T-cell (primary cell): Measurements from ENCODE around the gene GEMIN7. TPM values are rescaled to one million over a fixed set of nuclear protein-coding genes. Genes with fewer than 3 reads are reported as not detected.
A peak's percentile ranks its signal among the peaks of the same experiment; 100 is the strongest.

Experiments
- ATAC-seq, 4 experiments: fragments of 200-7000 bp in 3 of 4; fragments of 150-1000 bp in 1 of 4; cut with Tn5 transposase; replicated peaks in 1 of 4; 1 replicate in 3 of 4; 2 replicates in 1 of 4; pipeline ENCODE4 v1.10.0; 2021; ENCODE audit warnings: moderate library complexity in 3 of 4, mild to moderate bottlenecking in 2 of 4, moderate number of reproducible peaks in 1 of 4
- CTCF ChIA-PET, 2 donors: fragments of 300-600 bp; sonication (Branson Sonifier 250); formaldehyde crosslinking; loops; one replicate each; lab custom pipeline; 2022; ENCODE audit warnings: antibody characterized with exemption in 2 of 2; lab: Charles Lee
- POLR2A ChIA-PET, 2 donors: fragments of 300-600 bp; sonication (Branson Sonifier 250); formaldehyde crosslinking; loops; one replicate each; lab custom pipeline; 2022; ENCODE audit warnings: antibody characterized with exemption in 2 of 2; lab: Charles Lee
- DNase-seq, 35 experiments: peaks; one replicate each; pipeline versions ENCODE4 v3.0.0 to v3.0.0-alpha.2; 2013 to 2023
- H3K27ac ChIP-seq: one replicate; pipeline ENCODE4 v1.5.1; 2013; ENCODE audit warnings: low read length
- H3K27me3 ChIP-seq, 2 experiments: replicated peaks in 1 of 2; 1 replicate in 1 of 2; 2 replicates in 1 of 2; pipeline versions ENCODE4 v1.6.1 to v1.7.0; 2013; ENCODE audit warnings: low read length in 1 of 2, mixed read lengths in 1 of 2; ENCODE audit not compliant: control insufficient read depth in 2 of 2, insufficient read depth in 2 of 2; ENCODE audit errors: extremely low read depth in 1 of 2
- H3K36me3 ChIP-seq, 2 donors: 1 replicate in 1 of 2; 2 replicates in 1 of 2; pipeline versions ENCODE4 v1.6.1 to v1.7.0; 2013; ENCODE audit warnings: low read length in 1 of 2; ENCODE audit not compliant: control insufficient read depth in 2 of 2, insufficient read depth in 1 of 2; ENCODE audit errors: extremely low read depth in 1 of 2
- H3K4me1 ChIP-seq, 2 experiments: 1 replicate in 1 of 2; 2 replicates in 1 of 2; pipeline versions ENCODE4 v1.6.1 to v1.7.0; 2013; ENCODE audit warnings: low read length in 2 of 2, mixed read lengths in 1 of 2; ENCODE audit not compliant: insufficient read depth in 2 of 2, control insufficient read depth in 1 of 2; ENCODE audit errors: extremely low read depth in 1 of 2
- H3K4me3 ChIP-seq, 2 donors: 1 replicate in 1 of 2; 2 replicates in 1 of 2; pipeline versions ENCODE4 v1.5.1 to v1.7.0; 2013; ENCODE audit warnings: mild to moderate bottlenecking in 2 of 2, low read length in 1 of 2, moderate library complexity in 1 of 2; ENCODE audit not compliant: control insufficient read depth in 1 of 2; ENCODE audit errors: extremely low read depth in 1 of 2
- H3K9me3 ChIP-seq: 2 replicates; pipeline ENCODE4 v1.7.0; 2013
- H3K27ac Mint-ChIP-seq, 2 donors: one replicate each; pipeline ENCODE4 v1.8.0; 2020 to 2021; ENCODE audit warnings: mild to moderate bottlenecking in 2 of 2, mixed read lengths in 2 of 2
- H3K27me3 Mint-ChIP-seq, 2 donors: one replicate each; pipeline ENCODE4 v1.8.0; 2021 to 2022; ENCODE audit warnings: mixed read lengths in 2 of 2
- H3K36me3 Mint-ChIP-seq: one replicate; pipeline ENCODE4 v1.8.0; 2021; ENCODE audit warnings: mixed read lengths
- H3K4me1 Mint-ChIP-seq, 3 donors: one replicate each; pipeline ENCODE4 v1.8.0; 2020 to 2022; ENCODE audit warnings: mixed read lengths in 3 of 3, mild to moderate bottlenecking in 1 of 3
- H3K4me3 Mint-ChIP-seq, 3 donors: one replicate each; pipeline ENCODE4 v1.8.0; 2020 to 2022; ENCODE audit warnings: mild to moderate bottlenecking in 3 of 3, mixed read lengths in 3 of 3, moderate library complexity in 3 of 3
- H3K9me3 Mint-ChIP-seq, 3 donors: one replicate each; pipeline ENCODE4 v1.8.0; 2020 to 2022; ENCODE audit warnings: mixed read lengths in 3 of 3
- WGBS: methylation state at CpG from one replicate; pipeline ENCODE4 v1.1.5; 2013; ENCODE audit warnings: missing lambda C conversion rate; ENCODE audit not compliant: insufficient coverage; 5-methylcytosine and 5-hydroxymethylcytosine counted together
- total RNA-seq, 35 experiments: library from RNA in 6 of 35; stranded (reverse) in 6 of 35; fragments of 120-200 nt in 1 of 35; gene quantifications; one replicate each; pipeline versions ENCODE4 v1.2.1 to v1.2.4 and lab custom pipeline; 2013 to 2026

Gene GEMIN7
- total RNA-seq, 5 donors from 2014 or later (not counting 1 experiment from before 2014, with no cell fraction given), result 4.0 to 23.1 (median 22.7) TPM

- Mint-ChIP-seq H3K4me1 (peaks cover 29 to 31% (median 30%) of the 10 kb centered on the region in 3 donors), H3K36me3 (no peaks in the 10 kb centered on the region), H3K27ac (no peak overlapping the region), H3K27me3 (no peaks in the 10 kb centered on the region), H3K4me3 (no peak overlapping the region), H3K9me3 (no peaks in the 10 kb centered on the region)
- 63% methylated on average over 11 of the region's 12 CpGs for WGBS
- no peak overlapping the region for H3K4me3 ChIP-seq
- no peaks in the 10 kb centered on the region for H3K9me3 ChIP-seq
- H3K27ac ChIP-seq, result no peak overlapping the region
- H3K4me1 ChIP-seq, result peaks cover 2 to 28% of the 10 kb centered on the region in 2 experiments
- no peaks in the 10 kb centered on the region for H3K27me3 ChIP-seq
- no peaks in the 10 kb centered on the region for H3K36me3 ChIP-seq
- DNase-seq, result peak; percentile 25 to 79 (median 60)
- ChIA-PET POLR2A (interaction anchor here in 1 of 2 donors (0.6 to 0.7 kb wide), 3 partner anchors 20 to 126 kb away, joined by 3 to 4 read pairs (median 4); no protein-coding TSS in a partner anchor), CTCF (interaction anchor here in 1 of 2 donors (1.2 kb wide), 1 partner anchor 22 kb away, joined by 3 read pairs; no protein-coding TSS in a partner anchor)
- peak; percentile 75 to 93 (median 86) for ATAC-seq
Measured at GRCh38 chr19:45125975-45126493, 47.0 kb downstream of the GEMIN7 start.

- ATAC-seq, result no peak
- Histone ChIP-seq H3K27ac (no peak overlapping the region), H3K4me1 (peaks cover 0 to 22% of the 10 kb centered on the region in 2 experiments), H3K9me3 (no peaks in the 10 kb centered on the region), H3K27me3 (no peaks in the 10 kb centered on the region), H3K36me3 (no peaks in the 10 kb centered on the region), H3K4me3 (no peak overlapping the region)
- CTCF ChIA-PET, result interaction anchor here in 1 of 2 donors (0.6 kb wide), 1 partner anchor 34 kb away, joined by 5 read pairs; no protein-coding TSS in a partner anchor
- no peak overlapping the region for H3K27ac Mint-ChIP-seq
- no peaks in the 10 kb centered on the region for H3K36me3 Mint-ChIP-seq
- no peaks in the 10 kb centered on the region for H3K9me3 Mint-ChIP-seq
- H3K4me1 Mint-ChIP-seq, result peaks cover 23 to 25% (median 24%) of the 10 kb centered on the region in 3 donors
- H3K4me3 Mint-ChIP-seq, result no peak overlapping the region
- WGBS, result 78% methylated on average over 2 of the region's 7 CpGs
- POLR2A ChIA-PET, result no interaction called here
- H3K27me3 Mint-ChIP-seq, result no peaks in the 10 kb centered on the region
- no peak for DNase-seq
Measured at GRCh38 chr19:45126654-45127053, 47.6 kb downstream of the GEMIN7 start.

GRCh38 chr19:45128146-45128545 is 49.1 kb downstream of the GEMIN7 start:
- H3K9me3 Mint-ChIP-seq, result no peaks in the 10 kb centered on the region
- Histone ChIP-seq H3K27ac (no peak overlapping the region), H3K27me3 (no peaks in the 10 kb centered on the region), H3K4me3 (no peak overlapping the region), H3K36me3 (no peaks in the 10 kb centered on the region), H3K4me1 (peaks cover 0 to 10% of the 10 kb centered on the region in 2 experiments), H3K9me3 (no peaks in the 10 kb centered on the region)
- no peak for ATAC-seq
- DNase-seq, result no peak
- H3K36me3 Mint-ChIP-seq, result no peaks in the 10 kb centered on the region
- H3K27ac Mint-ChIP-seq, result no peak overlapping the region
- H3K4me3 Mint-ChIP-seq, result no peak overlapping the region
- no peaks in the 10 kb centered on the region for H3K27me3 Mint-ChIP-seq
- ChIA-PET POLR2A (no interaction called here), CTCF (interaction anchor here in 1 of 2 donors (0.6 kb wide), 1 partner anchor 298 kb away, joined by 3 read pairs; no protein-coding TSS in a partner anchor)
- WGBS, result 100% methylated on average over 3 of the region's 5 CpGs
- peaks cover 14 to 18% (median 15%) of the 10 kb centered on the region in 3 donors for H3K4me1 Mint-ChIP-seq

GRCh38 chr19:45128806-45129205 is 49.7 kb downstream of the GEMIN7 start:
- no peak overlapping the region for H3K4me3 Mint-ChIP-seq
- WGBS, result 92% methylated on average over 4 of the region's 5 CpGs
- no peaks in the 10 kb centered on the region for H3K9me3 Mint-ChIP-seq
- Histone ChIP-seq H3K36me3 (peaks cover 0 to 4% of the 10 kb centered on the region in 2 donors), H3K27me3 (no peaks in the 10 kb centered on the region), H3K9me3 (no peaks in the 10 kb centered on the region), H3K4me3 (no peak overlapping the region), H3K4me1 (peaks cover 0 to 13% of the 10 kb centered on the region in 2 experiments), H3K27ac (no peak overlapping the region)
- H3K36me3 Mint-ChIP-seq, result no peaks in the 10 kb centered on the region
- peaks cover 12 to 17% (median 14%) of the 10 kb centered on the region in 3 donors for H3K4me1 Mint-ChIP-seq
- no peak overlapping the region for H3K27ac Mint-ChIP-seq
- no peaks in the 10 kb centered on the region for H3K27me3 Mint-ChIP-seq
- ChIA-PET POLR2A (no interaction called here), CTCF (no interaction called here)
- DNase-seq (no peak), ATAC-seq (no peak)

- no peak overlapping the region for H3K27ac ChIP-seq
- 96% methylated on average over 13 of the region's 13 CpGs for WGBS
- CTCF ChIA-PET, result no interaction called here
- Mint-ChIP-seq H3K4me1 (peaks cover 14 to 17% (median 14%) of the 10 kb centered on the region in 3 donors), H3K4me3 (no peak overlapping the region), H3K27me3 (no peaks in the 10 kb centered on the region), H3K36me3 (no peaks in the 10 kb centered on the region), H3K9me3 (no peaks in the 10 kb centered on the region), H3K27ac (no peak overlapping the region)
- DNase-seq, result no peak
- POLR2A ChIA-PET, result no interaction called here
- peaks cover 3 to 5% of the 10 kb centered on the region in 2 donors for H3K36me3 ChIP-seq
- H3K4me3 ChIP-seq, result no peak overlapping the region
- no peak for ATAC-seq
- no peaks in the 10 kb centered on the region for H3K9me3 ChIP-seq
- H3K4me1 ChIP-seq, result peaks cover 0 to 13% of the 10 kb centered on the region in 2 experiments
- no peaks in the 10 kb centered on the region for H3K27me3 ChIP-seq
Measured at GRCh38 chr19:45130236-45130635, 51.2 kb downstream of the GEMIN7 start.

GRCh38 chr19:45130888-45131615 is 52.0 kb downstream of the GEMIN7 start:
- Histone ChIP-seq H3K9me3 (no peaks in the 10 kb centered on the region), H3K4me3 (no peak overlapping the region), H3K4me1 (peaks cover 0 to 6% of the 10 kb centered on the region in 2 experiments), H3K27ac (no peak overlapping the region), H3K27me3 (no peaks in the 10 kb centered on the region), H3K36me3 (peaks cover 3 to 5% of the 10 kb centered on the region in 2 donors)
- ATAC-seq (no peak), DNase-seq (no peak)
- CTCF ChIA-PET, result no interaction called here
- Mint-ChIP-seq H3K4me1 (peaks cover 7 to 13% (median 9%) of the 10 kb centered on the region in 3 donors), H3K27me3 (no peaks in the 10 kb centered on the region), H3K27ac (no peak overlapping the region), H3K4me3 (no peak overlapping the region), H3K9me3 (no peaks in the 10 kb centered on the region), H3K36me3 (no peaks in the 10 kb centered on the region)
- WGBS, result 81% methylated on average over 8 of the region's 13 CpGs
- POLR2A ChIA-PET, result no interaction called here
